OCI-LY3 (cell line): ENCODE measurements around the gene HOXC5.

ENCODE experiments used
- H2AFZ ChIP-seq: fragments of 200-600, 300-600 bp; shearing (Covaris generic); 2 replicates; pipeline ENCODE4 v1.6.0; 2014; ENCODE audit warnings: antibody characterized with exemption, low read depth, low read length
- H3K27ac ChIP-seq: fragments of 200-600, 300-600 bp; sonication (generic); 2 replicates; pipeline ENCODE4 v1.5.1; 2014; ENCODE audit warnings: mild to moderate bottlenecking, low read length, moderate library complexity, mixed read lengths
- H3K27me3 ChIP-seq: fragments of 200-600, 300-600 bp; sonication (generic); 2 replicates; pipeline ENCODE4 v1.6.1; 2014; ENCODE audit warnings: low read depth, low read length, mixed read lengths
- H3K36me3 ChIP-seq: fragments of 200-600, 300-600 bp; sonication (generic); replicated peaks from 2 replicates; pipeline ENCODE3; 2014; ENCODE audit warnings: low read depth, low read length, mixed read lengths
- H3K4me1 ChIP-seq: fragments of 300-600, 200-600 bp; sonication (generic); 2 replicates; pipeline ENCODE4 v1.6.1; 2014; ENCODE audit warnings: low read length, mixed read lengths
- H3K4me2 ChIP-seq: fragments of 200-600, 300-600 bp; sonication (generic); 2 replicates; pipeline ENCODE4 v1.6.1; 2014; ENCODE audit warnings: low read length, mixed read lengths
- H3K4me3 ChIP-seq: fragments of 300-600, 200-600 bp; sonication (generic); 2 replicates; pipeline ENCODE4 v1.5.1; 2014; ENCODE audit warnings: antibody characterized with exemption, mild to moderate bottlenecking, low read length, moderate library complexity
- H3K79me2 ChIP-seq: fragments of 300-600, 200-600 bp; shearing (Covaris generic); 2 replicates; pipeline ENCODE4 v1.6.1; 2014; ENCODE audit warnings: mild to moderate bottlenecking, low read length, mixed read lengths
- H3K9ac ChIP-seq: fragments of 300-600, 200-600 bp; shearing (Covaris generic); 2 replicates; pipeline ENCODE4 v1.6.0; 2014; ENCODE audit warnings: mild to moderate bottlenecking, low read length, moderate library complexity
- H3K9me3 ChIP-seq: fragments of 200-600, 300-600 bp; shearing (Covaris generic); 2 replicates; pipeline ENCODE4 v1.6.1; 2014; ENCODE audit warnings: low read length, mixed read lengths; ENCODE audit not compliant: insufficient read depth
- H4K20me1 ChIP-seq: fragments of 200-600, 300-600 bp; sonication (generic); 2 replicates; pipeline ENCODE4 v1.6.1; 2016; ENCODE audit warnings: low read length, mixed read lengths; ENCODE audit not compliant: insufficient read depth
- EZH2phosphoT487 ChIP-seq: fragments of 200-600 bp; shearing (Covaris generic); IDR thresholded peaks from 2 replicates; pipeline ENCODE4 v1.6.1; 2018; ENCODE audit warnings: antibody characterized with exemption, mixed run types, low read depth
- TF ChIP-seq, protein P1 (sequence below): fragments of 200-600, 300-600 bp; sonication (generic); IDR thresholded peaks from 2 replicates; pipeline ENCODE4 v1.5.1; 2014; ENCODE audit warnings: antibody characterized with exemption, low read length, low read depth

HOXC5 gene

DNA sequence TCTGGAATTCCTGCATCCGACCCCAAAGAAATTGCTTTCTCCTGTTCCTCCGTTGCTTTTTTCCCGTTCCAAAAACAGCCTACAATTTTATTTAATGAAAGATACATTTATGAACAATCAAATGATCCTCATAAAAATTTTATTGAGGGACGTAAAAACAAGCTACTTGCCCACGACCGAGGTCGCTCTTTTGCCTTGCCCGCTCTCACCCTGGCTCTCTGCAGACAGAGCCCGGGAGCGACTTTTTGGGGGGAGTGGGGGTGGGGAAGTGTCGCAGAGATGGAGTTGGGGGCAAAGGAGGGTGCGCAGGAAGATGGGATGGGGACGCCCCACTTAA, 34.0 kb upstream of the HOXC5 start:
- Histone ChIP-seq H3K4me1 (peaks cover 12% of the 10 kb centered on the region), H2AFZ (no peak overlapping the region), H3K9ac (no peak overlapping the region), H3K79me2 (no peaks in the 10 kb centered on the region), H3K4me2 (no peak overlapping the region), H3K27me3 (no peaks in the 10 kb centered on the region; the same call in 1 of the 2 replicates), H3K36me3 (no peaks in the 10 kb centered on the region), H3K4me3 (no peak overlapping the region), H4K20me1 (no peaks in the 10 kb centered on the region), H3K27ac (no peak overlapping the region), H3K9me3 (no peaks in the 10 kb centered on the region)
- TF ChIP-seq, protein P1, sequence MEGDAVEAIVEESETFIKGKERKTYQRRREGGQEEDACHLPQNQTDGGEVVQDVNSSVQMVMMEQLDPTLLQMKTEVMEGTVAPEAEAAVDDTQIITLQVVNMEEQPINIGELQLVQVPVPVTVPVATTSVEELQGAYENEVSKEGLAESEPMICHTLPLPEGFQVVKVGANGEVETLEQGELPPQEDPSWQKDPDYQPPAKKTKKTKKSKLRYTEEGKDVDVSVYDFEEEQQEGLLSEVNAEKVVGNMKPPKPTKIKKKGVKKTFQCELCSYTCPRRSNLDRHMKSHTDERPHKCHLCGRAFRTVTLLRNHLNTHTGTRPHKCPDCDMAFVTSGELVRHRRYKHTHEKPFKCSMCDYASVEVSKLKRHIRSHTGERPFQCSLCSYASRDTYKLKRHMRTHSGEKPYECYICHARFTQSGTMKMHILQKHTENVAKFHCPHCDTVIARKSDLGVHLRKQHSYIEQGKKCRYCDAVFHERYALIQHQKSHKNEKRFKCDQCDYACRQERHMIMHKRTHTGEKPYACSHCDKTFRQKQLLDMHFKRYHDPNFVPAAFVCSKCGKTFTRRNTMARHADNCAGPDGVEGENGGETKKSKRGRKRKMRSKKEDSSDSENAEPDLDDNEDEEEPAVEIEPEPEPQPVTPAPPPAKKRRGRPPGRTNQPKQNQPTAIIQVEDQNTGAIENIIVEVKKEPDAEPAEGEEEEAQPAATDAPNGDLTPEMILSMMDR = no peak
- no peak for TF ChIP-seq EZH2phosphoT487

DNA sequence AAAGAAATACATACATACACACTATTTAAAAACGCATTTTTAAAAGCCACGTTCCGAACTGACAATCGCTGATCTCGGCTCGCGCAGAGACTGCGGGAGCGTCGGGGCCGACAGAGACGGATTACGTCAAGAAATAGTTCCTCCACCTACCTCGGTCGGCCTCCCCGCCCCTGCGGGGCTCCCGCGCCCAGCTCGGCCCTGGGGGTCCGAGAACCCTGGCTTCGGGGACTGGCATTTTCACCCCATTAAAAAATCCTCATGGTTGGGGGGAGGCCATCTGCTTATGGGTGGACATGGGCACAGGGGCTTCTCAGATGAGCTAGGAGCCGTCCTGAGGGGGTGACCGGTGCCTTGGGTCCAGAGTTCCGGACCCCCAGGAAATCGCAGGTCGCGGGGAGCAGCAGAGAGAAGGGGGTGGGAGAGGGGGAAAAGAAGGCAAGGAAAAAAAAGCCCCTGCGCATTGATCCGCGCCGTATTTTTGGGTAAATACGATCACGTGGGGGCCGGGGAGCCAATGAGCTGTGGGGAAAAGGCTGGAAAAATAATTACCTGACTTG, 33.2 kb upstream of the HOXC5 start:
- no peaks in the 10 kb centered on the region for H3K9me3 ChIP-seq
- no peak for TF ChIP-seq EZH2phosphoT487
- TF ChIP-seq, protein P1 = no peak
- H3K27ac ChIP-seq = no peak overlapping the region
- H3K4me3 ChIP-seq = no peak overlapping the region
- no peaks in the 10 kb centered on the region; the same call in 1 of the 2 replicates for H3K27me3 ChIP-seq
- H3K9ac ChIP-seq = no peak overlapping the region
- H3K36me3 ChIP-seq = no peaks in the 10 kb centered on the region
- H4K20me1 ChIP-seq = no peaks in the 10 kb centered on the region
- H3K4me2 ChIP-seq = no peak overlapping the region
- peaks cover 19% of the 10 kb centered on the region for H3K4me1 ChIP-seq
- no peak overlapping the region for H2AFZ ChIP-seq
- H3K79me2 ChIP-seq = no peaks in the 10 kb centered on the region

DNA sequence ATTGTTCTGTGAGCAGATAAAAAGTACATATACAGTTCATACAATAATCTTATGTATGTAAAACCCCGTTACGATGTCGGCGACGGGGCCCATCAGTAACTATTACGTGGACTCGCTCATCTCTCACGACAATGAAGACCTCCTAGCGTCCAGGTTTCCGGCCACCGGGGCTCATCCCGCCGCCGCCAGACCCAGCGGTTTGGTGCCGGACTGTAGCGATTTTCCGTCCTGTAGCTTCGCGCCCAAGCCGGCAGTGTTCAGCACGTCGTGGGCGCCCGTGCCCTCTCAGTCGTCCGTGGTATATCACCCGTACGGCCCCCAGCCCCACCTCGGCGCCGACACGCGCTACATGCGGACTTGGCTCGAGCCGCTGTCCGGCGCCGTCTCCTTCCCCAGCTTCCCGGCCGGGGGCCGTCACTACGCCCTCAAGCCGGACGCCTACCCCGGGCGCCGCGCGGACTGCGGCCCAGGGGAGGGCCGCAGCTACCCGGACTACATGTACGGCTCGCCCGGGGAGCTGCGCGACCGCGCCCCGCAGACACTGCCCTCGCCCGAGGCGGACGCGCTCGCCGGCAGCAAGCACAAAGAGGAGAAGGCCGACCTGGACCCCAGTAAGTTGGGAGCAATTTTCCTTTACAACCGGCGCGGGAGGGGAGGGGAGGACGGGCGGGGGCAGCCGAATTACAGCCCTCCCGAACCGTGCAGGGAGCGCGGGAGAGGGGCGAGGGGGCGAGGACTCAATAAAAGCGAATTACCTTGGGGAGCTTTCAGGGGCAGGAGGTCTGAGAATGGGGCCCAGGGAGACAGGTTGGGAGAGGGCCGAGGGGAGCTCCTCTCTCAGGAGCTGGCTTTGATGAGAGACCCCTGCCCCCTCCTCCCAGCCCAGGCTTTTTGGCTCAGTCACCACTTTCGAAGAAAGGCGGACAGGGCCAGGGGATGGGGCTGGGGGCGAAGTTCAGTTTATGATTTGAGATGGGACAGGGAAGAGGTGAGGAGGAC, 32.4 kb upstream of the HOXC5 start, which contains the start of gene HOXC9:
Gene HOXC9 (plus strand): TSS at position 46 of the 999 bp plus-strand sequence. CDS start 28 bp downstream, at position 74.
- no peaks in the 10 kb centered on the region for H3K9me3 ChIP-seq
- no peak within 1 kb of the TSS for H3K4me3 ChIP-seq
- no peaks in the 10 kb centered on the region for H3K79me2 ChIP-seq
- H3K4me2 ChIP-seq = no peak within 1 kb of the TSS
- H2AFZ ChIP-seq = no peak within 1 kb of the TSS
- no peak for TF ChIP-seq EZH2phosphoT487
- TF ChIP-seq, protein P1 = no peak
- no peaks in the 10 kb centered on the region for H4K20me1 ChIP-seq
- no peak within 1 kb of the TSS for H3K27ac ChIP-seq
- peaks cover 16% of the 10 kb centered on the region for H3K4me1 ChIP-seq
- peaks cover 4% of the 10 kb centered on the region; the same call in 1 of the 2 replicates for H3K27me3 ChIP-seq
- H3K9ac ChIP-seq = no peak within 1 kb of the TSS
- H3K36me3 ChIP-seq = no peaks in the 10 kb centered on the region
